Stimulated activated CD4-positive, alpha-beta T cell treated with anti-CD3 and anti-CD28 coated beads, Interleukin-4, amount 100 ng/mL, for 48 hours (primary cell): ENCODE results near the gene EEPD1.

Experiments
- DNase-seq, 2 donors: peaks; one replicate each; pipeline ENCODE4 v3.0.0-alpha.2; 2020; ENCODE audit warnings: low read depth in 2 of 2

EEPD1 gene

GRCh38 chr7:36279200-36279925 is 126.3 kb downstream of the EEPD1 start:
- DNase-seq = no peak

DNA sequence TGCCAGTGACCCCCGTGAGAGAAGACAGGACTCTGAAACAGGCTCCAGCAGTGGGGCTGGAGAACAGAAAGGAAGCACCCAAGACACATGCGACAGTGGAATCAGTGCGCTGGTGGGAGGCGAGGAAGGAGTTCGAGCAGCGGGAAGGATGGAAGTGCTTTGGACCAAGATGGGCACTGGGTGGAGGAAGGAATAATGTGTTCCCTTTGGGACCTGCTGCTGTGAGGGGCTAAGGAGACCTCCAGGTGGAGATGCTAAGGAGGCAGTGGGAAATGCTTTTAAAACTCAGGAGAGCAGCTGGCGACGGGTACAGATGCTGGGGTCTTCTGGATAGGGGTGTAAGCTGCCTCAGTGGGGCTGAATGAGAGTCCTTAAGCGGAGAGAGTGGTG is 126.9 kb downstream of the EEPD1 start:
- DNase-seq = no peak

DNA sequence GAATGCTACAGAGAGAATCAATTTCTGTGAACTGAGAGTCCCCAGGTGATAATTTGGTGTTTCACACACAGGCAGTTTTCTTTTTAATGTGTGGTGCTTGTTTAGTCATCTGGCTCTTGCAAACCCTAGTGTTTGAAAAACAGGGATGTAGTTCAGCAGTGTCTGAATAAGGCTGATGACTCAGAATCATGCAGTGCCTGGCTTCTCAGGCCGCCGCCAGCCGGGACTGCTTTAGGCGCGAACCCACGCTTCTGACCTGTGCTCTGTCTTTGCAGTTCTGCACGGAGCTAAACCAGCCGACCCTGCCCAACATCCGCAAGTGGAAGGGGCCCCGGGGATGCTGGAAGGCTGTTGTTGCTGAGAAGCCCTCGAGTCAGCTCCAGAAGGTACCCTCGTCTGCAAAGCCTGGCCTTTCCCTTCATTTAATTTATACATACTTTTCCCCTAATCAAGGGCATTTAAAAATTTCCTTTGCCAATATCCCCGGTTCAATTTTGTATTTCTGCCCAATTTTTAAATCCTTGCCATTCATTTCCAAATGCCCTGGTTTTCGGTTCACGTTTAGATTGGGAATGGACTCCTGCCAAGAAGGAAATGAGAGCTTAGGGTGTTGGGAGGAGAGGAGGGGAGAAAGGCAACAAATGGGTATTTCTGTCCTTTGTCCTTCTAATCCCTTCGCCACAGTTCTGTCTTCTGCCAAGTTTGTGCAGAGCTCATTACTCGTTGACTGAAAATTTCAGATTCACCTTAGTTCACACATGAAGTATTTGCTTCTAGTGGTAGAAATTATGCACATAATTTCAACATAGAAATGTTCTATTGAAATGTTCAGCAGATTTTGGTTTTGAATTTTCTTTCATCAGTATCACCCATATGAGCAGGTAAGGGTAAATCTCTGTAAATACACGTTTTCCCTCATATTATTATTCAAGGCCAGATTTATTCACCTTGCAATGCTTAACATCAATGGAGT is 128.1 kb downstream of the EEPD1 start:
- DNase-seq = no peak

DNA sequence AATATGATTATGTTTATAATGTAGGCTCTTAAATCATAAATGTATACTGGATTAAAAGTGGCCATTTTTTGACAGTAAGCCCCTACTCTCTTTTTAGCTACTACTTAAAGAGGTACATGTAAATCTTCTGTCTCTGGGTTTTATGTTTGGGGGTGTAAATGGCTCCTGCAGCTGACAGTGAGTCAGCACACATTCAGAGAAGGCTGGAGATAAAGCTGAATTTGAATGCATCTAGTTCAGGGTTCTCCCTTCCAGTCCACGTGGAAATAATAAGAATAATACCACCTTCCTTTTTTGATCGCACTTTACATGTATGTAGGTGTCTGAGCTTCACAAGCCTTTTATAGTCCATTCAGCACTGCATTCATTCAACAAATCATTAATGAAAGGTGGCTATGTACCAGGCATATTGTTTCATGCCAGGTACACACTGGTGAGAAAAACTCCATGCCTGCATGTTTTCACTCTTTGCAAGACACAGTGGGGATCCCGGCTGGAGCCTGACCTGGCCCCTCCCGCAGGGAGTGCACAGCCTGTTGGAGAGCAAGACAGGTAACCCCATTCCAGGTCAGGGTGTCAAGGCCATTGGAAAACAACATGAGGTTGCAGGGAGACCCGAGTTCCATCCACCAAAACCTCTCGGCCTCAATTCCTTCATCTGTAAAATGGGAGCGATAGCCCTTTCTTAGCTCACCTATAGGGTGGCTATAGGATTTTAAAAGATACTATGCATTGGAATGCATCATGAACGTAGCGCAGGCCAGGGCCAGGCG is 129.1 kb downstream of the EEPD1 start:
- no peak for DNase-seq

GRCh38 chr7:36283181-36283580 is 130.1 kb downstream of the EEPD1 start:
- no peak for DNase-seq

GRCh38 chr7:36283711-36284130 is 130.7 kb downstream of the EEPD1 start:
- DNase-seq = no peak

GRCh38 chr7:36284456-36285090 is 131.5 kb downstream of the EEPD1 start:
- DNase-seq = no peak

DNA sequence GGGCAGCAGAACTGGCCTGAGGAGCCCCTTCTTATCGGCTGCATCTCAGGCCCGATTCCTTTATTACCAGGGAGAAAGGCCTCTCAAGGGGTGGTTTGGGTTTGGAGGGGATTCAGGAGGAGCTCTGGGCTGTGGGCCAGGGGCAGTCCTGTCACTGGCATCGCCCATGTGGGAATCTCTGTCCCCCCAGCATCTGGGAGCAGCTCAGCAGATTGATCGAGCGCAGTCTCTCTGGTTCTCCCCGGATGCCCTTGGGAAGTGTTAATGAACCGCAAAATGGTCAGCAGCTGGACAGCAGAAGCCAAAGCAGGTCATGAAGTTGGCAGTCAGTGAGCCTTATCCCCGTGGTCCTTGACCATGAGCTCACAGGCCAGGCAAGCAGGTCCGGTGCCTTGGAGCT is 132.2 kb downstream of the EEPD1 start:
- no peak for DNase-seq

- DNase-seq = no peak
These were observed 133.2 kb downstream of the EEPD1 start for GRCh38 chr7:36286226-36286625.

- no peak for DNase-seq
These were observed 133.6 kb downstream of the EEPD1 start for GRCh38 chr7:36286688-36287087.

DNA sequence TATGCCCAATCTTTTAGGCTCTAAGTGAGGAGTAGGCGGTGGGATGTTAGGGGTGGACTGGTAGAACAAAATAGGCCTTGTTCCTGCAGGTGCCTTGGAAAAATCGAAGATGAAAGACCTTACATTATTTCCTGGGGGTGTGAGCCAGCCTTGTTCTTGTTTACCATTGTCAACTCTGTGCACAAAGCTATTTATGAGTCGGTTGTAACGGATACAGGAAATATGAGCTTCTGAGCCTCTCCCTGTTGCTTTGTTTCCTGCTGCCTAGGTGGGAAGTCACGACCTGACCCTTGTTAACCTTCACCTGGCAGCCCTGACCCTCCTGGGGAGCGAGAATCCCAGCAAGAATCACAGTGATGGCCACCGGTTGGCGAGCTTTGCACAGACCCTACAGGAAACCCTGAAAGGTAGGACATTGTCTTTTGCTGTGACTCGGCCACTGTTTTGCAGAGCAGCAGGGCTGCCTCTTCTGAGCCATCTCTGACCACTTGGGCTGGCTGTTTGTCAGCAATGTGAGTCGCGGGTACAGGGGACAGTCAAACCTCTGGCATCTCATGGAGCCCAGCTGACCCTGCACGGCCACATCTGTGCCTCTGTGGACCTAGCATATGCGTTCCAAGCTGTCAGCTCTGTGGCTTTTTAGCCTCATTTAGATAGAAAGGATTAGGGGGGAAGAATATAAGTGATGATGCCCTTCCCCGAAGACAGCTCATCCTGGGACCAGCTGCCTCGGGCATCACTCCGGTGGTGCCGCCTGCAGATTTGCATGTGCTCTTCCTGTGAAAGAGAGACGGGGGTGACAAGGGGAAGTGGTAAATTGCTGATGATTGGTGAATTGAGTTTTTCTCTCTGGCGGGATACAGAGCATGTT is 134.6 kb downstream of the EEPD1 start:
- peak in 1 of 2 donors; percentile 40 for DNase-seq

DNA sequence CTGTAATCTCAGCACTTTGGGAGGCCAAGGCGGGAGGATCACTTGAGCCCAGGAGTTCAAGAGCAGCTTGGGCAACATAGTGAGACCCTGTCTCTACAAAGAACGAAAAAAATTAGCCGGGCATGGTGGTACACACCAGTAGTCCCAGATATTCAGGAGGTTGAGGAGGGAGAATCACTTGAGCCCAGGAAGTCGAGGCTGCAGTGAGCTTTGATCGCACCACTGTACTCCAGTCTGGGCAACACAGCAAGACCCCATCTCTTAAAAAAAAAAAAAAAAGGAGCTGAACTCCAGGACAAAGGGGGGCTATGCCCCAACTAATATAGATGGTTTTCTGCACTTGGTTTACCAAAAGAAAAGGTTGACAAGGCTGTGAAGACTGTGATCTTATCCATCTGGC is 135.4 kb downstream of the EEPD1 start:
- no peak for DNase-seq

DNA sequence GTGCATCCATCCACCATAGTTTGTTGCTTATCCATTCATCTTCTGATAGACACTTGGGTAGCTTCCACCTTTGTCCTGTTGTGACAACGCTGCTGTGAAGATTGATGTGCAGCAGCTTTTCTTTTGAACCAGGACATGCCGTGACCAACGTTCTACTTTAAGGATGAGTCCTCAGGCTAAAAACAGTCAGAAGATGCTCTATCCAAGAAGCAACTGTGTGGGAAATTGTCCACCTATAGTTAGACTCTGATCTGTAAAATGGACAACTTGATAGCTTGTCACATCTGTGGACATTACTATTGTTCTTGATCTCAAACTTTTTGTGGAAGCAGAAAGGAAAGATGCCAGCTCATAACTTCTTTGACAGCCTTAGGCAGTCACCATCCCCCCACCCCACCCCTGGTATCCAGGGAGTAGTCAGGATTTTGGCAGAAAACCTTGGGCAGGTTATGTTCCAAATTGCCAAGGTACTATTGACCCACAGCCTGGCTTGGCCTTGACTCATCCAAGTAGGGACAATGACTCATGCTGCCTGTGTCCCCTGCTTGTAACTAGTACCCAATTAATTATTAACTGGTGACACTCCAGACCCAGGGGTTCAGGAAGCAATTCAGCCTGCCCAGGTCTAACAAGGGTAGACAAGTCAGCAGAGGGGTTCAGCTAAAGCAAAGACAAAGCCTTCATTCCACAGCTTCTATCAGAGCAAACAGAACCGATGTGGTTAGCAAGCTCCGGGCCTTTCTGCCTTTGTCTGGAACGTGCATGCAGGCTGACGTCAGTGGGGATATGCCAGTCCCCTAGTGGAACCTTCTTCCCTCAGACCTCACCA is 137.0 kb downstream of the EEPD1 start:
- DNase-seq = no peak

GRCh38 chr7:36291387-36292316 is 138.6 kb downstream of the EEPD1 start:
- peak; percentile 64 to 79 for DNase-seq

GRCh38 chr7:36295090-36295489 is 142.0 kb downstream of the EEPD1 start:
- DNase-seq = no peak

- DNase-seq = no peak
These were observed 143.2 kb downstream of the EEPD1 start for GRCh38 chr7:36296284-36296683.

GRCh38 chr7:36297364-36298009 is 144.4 kb downstream of the EEPD1 start:
- no peak for DNase-seq

DNA sequence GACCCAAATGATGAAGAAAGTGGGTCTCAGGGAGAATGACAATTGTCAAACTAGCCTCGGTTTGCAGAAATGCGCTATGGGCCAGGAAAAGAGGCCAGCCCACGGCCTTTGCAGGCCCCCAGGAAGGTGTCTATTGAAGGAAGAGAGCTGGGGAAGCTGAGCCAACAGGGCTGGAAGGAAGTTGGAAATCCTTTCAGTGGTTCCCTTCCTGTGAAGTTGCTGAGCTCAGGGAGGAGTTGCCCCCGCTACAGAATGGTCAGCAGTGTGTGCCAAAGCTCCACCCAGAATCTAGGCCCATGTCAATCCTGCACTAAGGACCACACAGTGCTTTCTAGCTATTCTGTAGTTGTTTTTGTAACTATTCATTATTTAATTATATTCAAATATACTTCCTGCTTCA is 145.1 kb downstream of the EEPD1 start:
- DNase-seq = no peak
